ENCODE data around the gene HSPH1.

- TF ChIP-seq CTCF (conservative IDR thresholded peaks at IDR 0.05) = no peak
- TF ChIP-seq EZH2 (IDR thresholded peaks at IDR 0.05; ENCODE audit: low read depth) = no peak
Measured at GRCh38 chr13:31168736-31169135, 7.0 kb upstream of the HSPH1 start.

Measured in PC-9 (cell line).